HG02840 (cell line): ENCODE data around the gene RRAGD.

ENCODE experiments used
- ATAC-seq: cut with Tn5 transposase; IDR thresholded peaks from one replicate; pipeline ENCODE4 v1.9.1; 2021; ENCODE audit warnings: mild to moderate bottlenecking, moderate library complexity, moderate number of reproducible peaks; ENCODE audit not compliant: unreplicated experiment, low FRiP score

RRAGD gene

GRCh38 chr6:89379281-89379680 lies 32.8 kb downstream of the RRAGD start:
- no peak for ATAC-seq

- ATAC-seq, result no peak
Measured at GRCh38 chr6:89378628-89379027, 33.4 kb downstream of the RRAGD start.

- peak; percentile 75 for ATAC-seq
Measured at GRCh38 chr6:89375427-89376267, 36.4 kb downstream of the RRAGD start.

- ATAC-seq, result peak; percentile 38
Measured at GRCh38 chr6:89372506-89372901, 39.6 kb downstream of the RRAGD start.

GRCh38 chr6:89371849-89372505 lies 40.1 kb downstream of the RRAGD start:
- ATAC-seq, result peak; percentile 64

- ATAC-seq, result no peak
Measured at GRCh38 chr6:89368999-89369398, 43.1 kb downstream of the RRAGD start.

GRCh38 chr6:89368107-89368506 lies 44.0 kb downstream of the RRAGD start:
- ATAC-seq, result no peak

- ATAC-seq, result no peak
Measured at GRCh38 chr6:89364586-89364985, 47.5 kb downstream of the RRAGD start.

- no peak for ATAC-seq
Measured at GRCh38 chr6:89361171-89361570, 50.9 kb downstream of the RRAGD start.

- ATAC-seq, result peak; percentile 47
Measured at GRCh38 chr6:89360415-89360999, 51.6 kb downstream of the RRAGD start.

- ATAC-seq, result no peak
Measured at GRCh38 chr6:89359561-89359960, 52.5 kb downstream of the RRAGD start.

- peak; percentile 44 for ATAC-seq
Measured at GRCh38 chr6:89357390-89357789, 54.7 kb downstream of the RRAGD start.

- no peak for ATAC-seq
Measured at GRCh38 chr6:89356642-89357170, 55.4 kb downstream of the RRAGD start.

- no peak for ATAC-seq
Measured at GRCh38 chr6:89355511-89356194, 56.4 kb downstream of the RRAGD start.

- ATAC-seq, result no peak
Measured at GRCh38 chr6:89353702-89354392, 58.2 kb downstream of the RRAGD start.

- ATAC-seq, result no peak
Measured at GRCh38 chr6:89353118-89353556, 58.9 kb downstream of the RRAGD start.

- ATAC-seq, result peak; percentile 42
Measured at GRCh38 chr6:89352278-89353117, 59.6 kb downstream of the RRAGD start, which contains the start of gene UBE2J1. Gene UBE2J1, minus strand, starts transcription at chr6:89352722. Its CDS starts 153 bp downstream, at chr6:89352569.

- no peak for ATAC-seq
Measured at GRCh38 chr6:89351671-89352277, 60.3 kb downstream of the RRAGD start.
